Transverse colon (tissue), 4 donors: ENCODE results near the gene NPPA.

Experiments
- CTCF ChIP-seq, 5 experiments: fragments of 200-600 bp in 3 of 5; fragments of 450-650 bp in 2 of 5; sonication (generic) in 3 of 5; IDR thresholded peaks; 1 replicate in 2 of 5; 2 replicates in 3 of 5; pipeline ENCODE4 v1.5.1; 2016 to 2017; ENCODE audit warnings: antibody characterized with exemption in 5 of 5, inconsistent platforms in 3 of 5, mild to moderate bottlenecking in 2 of 5, moderate library complexity in 1 of 5
- EP300 ChIP-seq: sonication (generic); formaldehyde crosslinking; IDR thresholded peaks from one replicate; pipeline ENCODE4 v1.6.1; 2017; ENCODE audit warnings: antibody characterized with exemption, low read depth
- POLR2A ChIP-seq: fragments of 450-650 bp; IDR thresholded peaks from one replicate; pipeline ENCODE4 v1.6.1; 2016; ENCODE audit warnings: antibody characterized with exemption, mild to moderate bottlenecking, moderate library complexity
- POLR2AphosphoS5 ChIP-seq, 3 donors: sonication (generic); formaldehyde crosslinking; IDR thresholded peaks; one replicate each; pipeline ENCODE4 v1.6.1; 2016; ENCODE audit warnings: antibody characterized with exemption in 3 of 3

GRCh38 chr1:11800756-11801433 lies 46.7 kb downstream of the NPPA start:
- TF ChIP-seq CTCF (IDR thresholded peaks at IDR 0.05) (no peak), POLR2A (no peak), POLR2AphosphoS5 (IDR thresholded peaks at IDR 0.05) (no peak), EP300 (no peak)
